ENCODE results near the gene SPAG16. TPM values are rescaled to one million over a fixed set of nuclear protein-coding genes. Genes with fewer than 3 reads are reported as not detected.

The SPAG16 gene
- total RNA-seq, 1 experiment from 2014 or later = 16.0 TPM

DNA sequence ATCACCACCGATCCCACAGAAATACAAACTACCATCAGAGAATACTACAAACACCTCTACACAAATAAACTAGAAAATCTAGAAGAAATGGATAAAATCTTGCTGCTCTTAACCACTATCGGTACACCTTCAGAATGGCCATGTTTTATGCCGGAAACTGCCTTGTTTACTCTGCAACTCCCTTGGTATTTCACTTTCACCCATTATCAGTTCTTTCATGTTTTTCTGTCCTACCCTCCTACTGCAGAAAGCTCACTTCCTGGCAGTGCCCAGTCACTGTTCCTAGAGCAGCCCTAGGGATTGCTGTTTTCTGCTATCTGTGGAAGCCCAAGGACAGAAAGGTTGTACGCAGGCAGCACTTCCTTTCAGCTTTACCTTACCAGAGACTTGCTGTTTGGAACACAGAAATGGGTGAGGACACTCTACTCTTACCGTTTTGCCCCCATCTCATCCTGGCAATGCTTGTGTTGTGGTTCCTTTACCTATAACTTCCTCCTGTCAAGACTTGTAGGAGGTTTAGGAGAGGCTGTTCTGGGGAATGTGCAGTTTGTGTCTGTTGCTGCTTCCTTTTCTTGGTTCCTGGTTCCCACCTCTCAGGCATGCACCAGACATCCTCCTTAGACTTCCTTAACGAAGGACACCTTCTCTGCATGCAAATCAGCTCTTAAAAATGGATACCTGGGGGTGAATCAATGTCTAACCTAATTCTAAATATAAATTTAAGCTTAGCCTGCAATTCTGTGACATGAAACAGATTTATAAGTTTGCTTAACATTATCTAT is 394.4 kb downstream of the SPAG16 start:
- Mint-ChIP-seq H3K9me3 (peaks cover 48% of the 10 kb centered on the region), H3K36me3 (peaks cover 53% of the 10 kb centered on the region), H3K27me3 (ENCODE audit: low read depth) (no peaks in the 10 kb centered on the region; the same call in 1 of the 2 replicates), H3K27ac (no peak overlapping the region), H3K4me3 (no peak overlapping the region), H3K4me1 (no peaks in the 10 kb centered on the region)
- ChIA-PET POLR2A (no interaction called here), CTCF (no interaction called here)
- DNase-seq (ENCODE audit: low spot score) = no peak
- TF ChIP-seq ZBTB21 (CRISPR knock-in tag; IDR thresholded peaks at IDR 0.05; ENCODE audit: borderline replicate concordance) (no peak), GTF2I (CRISPR knock-in tag; conservative IDR thresholded peaks at IDR 0.05) (no peak), MLX (CRISPR knock-in tag; IDR thresholded peaks at IDR 0.05) (no peak), E2F1 (CRISPR knock-in tag; IDR thresholded peaks at IDR 0.05) (no peak), ELF4 (CRISPR knock-in tag; IDR thresholded peaks at IDR 0.05; ENCODE audit: low read depth) (no peak), MAX (CRISPR knock-in tag; IDR thresholded peaks at IDR 0.05) (no peak), ZNF396 (CRISPR knock-in tag; IDR thresholded peaks at IDR 0.05; ENCODE audit: borderline replicate concordance) (no peak), ATF2 (CRISPR knock-in tag; IDR thresholded peaks at IDR 0.05; ENCODE audit: borderline replicate concordance, low read depth) (no peak)
- TF ChIP-seq, protein P1, sequence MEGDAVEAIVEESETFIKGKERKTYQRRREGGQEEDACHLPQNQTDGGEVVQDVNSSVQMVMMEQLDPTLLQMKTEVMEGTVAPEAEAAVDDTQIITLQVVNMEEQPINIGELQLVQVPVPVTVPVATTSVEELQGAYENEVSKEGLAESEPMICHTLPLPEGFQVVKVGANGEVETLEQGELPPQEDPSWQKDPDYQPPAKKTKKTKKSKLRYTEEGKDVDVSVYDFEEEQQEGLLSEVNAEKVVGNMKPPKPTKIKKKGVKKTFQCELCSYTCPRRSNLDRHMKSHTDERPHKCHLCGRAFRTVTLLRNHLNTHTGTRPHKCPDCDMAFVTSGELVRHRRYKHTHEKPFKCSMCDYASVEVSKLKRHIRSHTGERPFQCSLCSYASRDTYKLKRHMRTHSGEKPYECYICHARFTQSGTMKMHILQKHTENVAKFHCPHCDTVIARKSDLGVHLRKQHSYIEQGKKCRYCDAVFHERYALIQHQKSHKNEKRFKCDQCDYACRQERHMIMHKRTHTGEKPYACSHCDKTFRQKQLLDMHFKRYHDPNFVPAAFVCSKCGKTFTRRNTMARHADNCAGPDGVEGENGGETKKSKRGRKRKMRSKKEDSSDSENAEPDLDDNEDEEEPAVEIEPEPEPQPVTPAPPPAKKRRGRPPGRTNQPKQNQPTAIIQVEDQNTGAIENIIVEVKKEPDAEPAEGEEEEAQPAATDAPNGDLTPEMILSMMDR (IDR thresholded peaks at IDR 0.05) = no peak
- no peak for ATAC-seq

- no peaks in the 10 kb centered on the region for H3K4me1 Mint-ChIP-seq
- peaks cover 62% of the 10 kb centered on the region for H3K36me3 Mint-ChIP-seq
- ChIA-PET CTCF (no interaction called here), POLR2A (no interaction called here)
- no peak for ATAC-seq
- TF ChIP-seq, protein P2, sequence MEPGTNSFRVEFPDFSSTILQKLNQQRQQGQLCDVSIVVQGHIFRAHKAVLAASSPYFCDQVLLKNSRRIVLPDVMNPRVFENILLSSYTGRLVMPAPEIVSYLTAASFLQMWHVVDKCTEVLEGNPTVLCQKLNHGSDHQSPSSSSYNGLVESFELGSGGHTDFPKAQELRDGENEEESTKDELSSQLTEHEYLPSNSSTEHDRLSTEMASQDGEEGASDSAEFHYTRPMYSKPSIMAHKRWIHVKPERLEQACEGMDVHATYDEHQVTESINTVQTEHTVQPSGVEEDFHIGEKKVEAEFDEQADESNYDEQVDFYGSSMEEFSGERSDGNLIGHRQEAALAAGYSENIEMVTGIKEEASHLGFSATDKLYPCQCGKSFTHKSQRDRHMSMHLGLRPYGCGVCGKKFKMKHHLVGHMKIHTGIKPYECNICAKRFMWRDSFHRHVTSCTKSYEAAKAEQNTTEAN (CRISPR knock-in tag; IDR thresholded peaks at IDR 0.05) = no peak
- no peak for TF ChIP-seq ZNF219 (CRISPR knock-in tag; IDR thresholded peaks at IDR 0.05; ENCODE audit: borderline replicate concordance)
- no peak for TF ChIP-seq NR3C1 (CRISPR knock-in tag; conservative IDR thresholded peaks at IDR 0.05; ENCODE audit: low read depth)
- TF ChIP-seq KAT7 (CRISPR knock-in tag; IDR thresholded peaks at IDR 0.05; ENCODE audit: borderline replicate concordance) = no peak
- no peak for TF ChIP-seq ZNF423 (CRISPR knock-in tag; IDR thresholded peaks at IDR 0.05)
- DNase-seq (ENCODE audit: low spot score) = no peak
- no peaks in the 10 kb centered on the region; the same call in 1 of the 2 replicates for H3K27me3 Mint-ChIP-seq (ENCODE audit: low read depth)
- no peak overlapping the region for H3K4me3 Mint-ChIP-seq
- peaks cover 52% of the 10 kb centered on the region for H3K9me3 Mint-ChIP-seq
- H3K27ac Mint-ChIP-seq = no peak overlapping the region
Measured at GRCh38 chr2:213679894-213680293, 395.6 kb downstream of the SPAG16 start.

- no peaks in the 10 kb centered on the region for H3K27me3 Mint-ChIP-seq (ENCODE audit: low read depth)
- peaks cover 56% of the 10 kb centered on the region for H3K9me3 Mint-ChIP-seq
- H3K4me1 Mint-ChIP-seq = peaks cover 5% of the 10 kb centered on the region
- ChIA-PET CTCF (no interaction called here), POLR2A (no interaction called here)
- DNase-seq (ENCODE audit: low spot score) (no peak), ATAC-seq (no peak)
- TF ChIP-seq GTF2I (CRISPR knock-in tag; conservative IDR thresholded peaks at IDR 0.05) (peak; percentile 67; the same call in 1 of the 2 replicates), ZNF423 (CRISPR knock-in tag; IDR thresholded peaks at IDR 0.05) (0 out of 2 replicates have a peak, but pooled peaks have one; percentile 9), AR (CRISPR knock-in tag; IDR thresholded peaks at IDR 0.05) (no peak), CREB1 (CRISPR knock-in tag; IDR thresholded peaks at IDR 0.05) (no peak), MAX (CRISPR knock-in tag; IDR thresholded peaks at IDR 0.05) (no peak)
- H3K27ac Mint-ChIP-seq = no peak overlapping the region
- no peak overlapping the region for H3K4me3 Mint-ChIP-seq
- H3K36me3 Mint-ChIP-seq = peaks cover 67% of the 10 kb centered on the region
Measured at GRCh38 chr2:213682276-213682675, 398.0 kb downstream of the SPAG16 start.
